Measurements from ENCODE around the gene DHRS3.

DHRS3 gene

DNA sequence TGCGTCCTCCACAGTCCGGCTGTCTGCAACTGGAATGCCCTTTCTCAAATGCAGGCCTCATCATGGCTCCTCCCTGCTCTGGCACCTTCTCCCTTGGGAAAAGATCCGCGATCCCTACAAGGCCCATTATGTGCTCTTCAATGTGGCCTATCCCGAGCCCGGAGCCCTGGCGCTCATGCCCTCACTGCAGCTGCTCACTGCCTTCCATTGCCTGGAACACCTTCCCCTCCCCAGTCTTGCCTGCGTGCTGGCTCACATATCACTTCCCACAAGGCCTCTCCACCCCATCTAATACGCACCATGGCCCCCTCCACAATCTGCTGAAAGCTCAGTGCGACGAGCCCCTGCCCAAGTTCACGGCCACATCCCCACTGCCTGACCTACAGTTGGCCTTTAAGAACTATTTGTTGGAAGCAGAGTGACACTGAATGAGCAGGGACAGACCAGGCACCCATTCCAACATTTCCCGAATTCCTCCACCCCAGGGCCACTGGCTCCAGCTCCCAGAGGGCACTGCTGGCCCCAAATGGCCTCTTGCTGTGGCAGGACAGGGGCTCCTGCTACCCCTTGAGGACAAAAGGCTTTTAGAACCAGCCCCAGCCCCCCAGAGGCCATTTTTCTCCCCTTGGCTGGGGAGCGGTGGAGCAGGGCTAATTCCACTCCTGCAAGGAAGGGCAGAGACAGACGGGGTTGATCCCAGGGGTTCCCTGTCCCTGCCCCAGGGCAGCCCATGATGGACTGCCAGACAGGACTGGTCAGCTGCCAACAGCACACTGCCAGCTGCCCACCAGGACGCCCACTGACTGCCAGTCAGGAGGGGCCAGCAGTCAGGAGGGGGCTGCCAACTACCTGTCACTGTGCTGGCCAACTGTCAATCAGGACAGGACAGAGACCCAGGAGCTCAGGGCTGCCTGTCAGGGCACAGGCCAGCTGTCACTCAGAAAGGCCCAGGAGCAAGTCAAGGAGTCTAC is 64.8 kb downstream of the DHRS3 start:
- no peak for DNase-seq (ENCODE audit: low spot score)

DNA sequence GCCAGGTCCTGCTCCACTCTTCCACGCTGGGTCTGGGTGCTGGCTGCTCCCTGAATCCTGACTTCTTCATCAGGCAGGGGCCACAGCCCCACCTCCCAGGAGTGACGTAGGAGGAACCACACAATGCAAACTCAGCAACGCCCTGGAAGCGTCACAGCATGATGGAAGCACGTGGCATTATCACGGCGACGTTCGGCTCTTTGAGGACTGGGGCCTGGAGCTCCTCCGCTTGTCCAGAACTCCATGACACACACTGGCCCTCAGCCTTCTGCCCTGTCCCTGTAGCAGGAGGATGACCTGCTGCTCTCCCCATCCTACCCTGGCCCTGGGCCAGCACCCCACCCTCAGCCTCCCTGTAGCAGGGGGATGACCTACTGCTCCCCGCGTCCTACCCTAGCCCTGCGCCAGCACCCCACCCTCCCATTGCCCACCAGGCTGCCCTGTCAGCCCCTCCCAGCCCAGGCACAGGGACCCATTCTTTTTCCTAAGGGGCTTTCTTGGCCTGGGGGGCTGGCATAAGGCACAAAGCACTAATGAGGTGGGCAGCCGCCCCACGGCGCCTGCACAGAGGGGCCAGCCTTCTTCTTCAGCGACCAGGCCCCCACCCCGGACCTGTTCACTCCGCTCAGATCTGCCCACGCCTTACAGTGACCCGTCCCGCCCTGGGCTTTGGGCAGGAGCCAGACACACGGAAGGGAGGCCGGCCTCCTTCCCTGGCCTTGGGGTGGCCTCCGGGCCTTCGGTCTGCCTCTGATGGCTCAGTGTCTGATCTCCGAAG is 65.7 kb downstream of the DHRS3 start:
- no peak for DNase-seq (ENCODE audit: low spot score)

DNA sequence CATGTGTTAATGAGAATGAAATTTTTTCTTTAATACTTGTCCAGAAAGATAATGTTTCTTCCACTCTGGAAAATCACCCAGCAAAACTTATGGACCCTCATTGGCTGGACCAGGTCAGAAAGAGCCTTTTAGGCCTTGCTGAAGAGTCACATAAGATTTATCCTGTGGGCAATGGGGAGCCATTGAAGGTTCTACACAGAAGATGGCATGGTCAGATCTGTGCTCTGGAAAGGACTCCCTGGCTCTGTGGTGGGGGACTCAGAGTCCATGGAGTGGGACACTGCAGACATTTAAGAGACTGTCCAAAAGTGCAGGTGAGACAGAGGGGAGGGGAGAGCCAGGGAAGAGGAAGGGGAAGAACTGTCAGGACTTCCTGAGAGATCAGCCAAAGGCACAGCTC is 66.4 kb downstream of the DHRS3 start:
- DNase-seq (ENCODE audit: low spot score): no peak

DNA sequence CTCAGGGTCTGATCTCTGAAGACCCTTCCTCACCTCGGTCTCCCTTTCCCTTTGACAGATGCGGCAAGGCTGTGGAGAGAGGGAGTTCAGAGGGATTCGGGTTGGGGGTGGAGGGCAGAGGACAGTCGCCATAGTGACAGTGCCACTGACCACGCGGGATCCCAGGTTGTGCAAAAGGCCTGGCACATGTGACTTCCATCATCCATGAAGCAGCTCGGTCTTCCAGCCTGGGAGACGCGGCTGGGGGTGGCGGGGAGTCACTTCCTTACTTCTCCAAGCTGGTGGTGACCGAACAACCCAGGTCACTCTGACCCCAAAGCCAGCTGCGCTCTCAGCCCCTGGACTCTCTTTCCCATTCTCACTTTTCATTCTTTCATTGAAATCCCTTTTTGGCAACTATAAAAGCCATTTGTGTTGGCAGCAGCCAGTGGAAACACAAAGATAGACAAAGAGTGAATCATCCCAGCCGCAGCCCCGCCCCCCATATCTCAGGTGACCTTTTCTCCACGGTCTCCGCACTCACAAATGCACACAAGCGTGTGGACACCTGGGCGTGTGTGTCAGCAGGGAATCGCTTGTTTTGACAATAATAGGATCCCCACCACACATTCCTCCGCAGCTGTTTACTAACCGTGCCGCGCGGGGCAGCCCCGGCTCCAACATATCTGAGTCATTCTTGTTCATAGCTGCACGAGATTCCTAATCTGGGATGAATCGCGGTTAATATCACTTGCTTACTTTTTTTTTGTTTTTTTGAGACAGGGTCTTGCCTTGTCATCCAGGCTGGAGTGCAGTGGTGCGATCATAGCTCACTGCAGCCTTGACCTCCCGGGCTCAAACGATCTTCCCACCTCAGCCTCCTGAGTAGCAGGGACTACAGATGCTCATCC is 68.3 kb downstream of the DHRS3 start:
- peak; percentile 86 for DNase-seq (ENCODE audit: low spot score)

DNA sequence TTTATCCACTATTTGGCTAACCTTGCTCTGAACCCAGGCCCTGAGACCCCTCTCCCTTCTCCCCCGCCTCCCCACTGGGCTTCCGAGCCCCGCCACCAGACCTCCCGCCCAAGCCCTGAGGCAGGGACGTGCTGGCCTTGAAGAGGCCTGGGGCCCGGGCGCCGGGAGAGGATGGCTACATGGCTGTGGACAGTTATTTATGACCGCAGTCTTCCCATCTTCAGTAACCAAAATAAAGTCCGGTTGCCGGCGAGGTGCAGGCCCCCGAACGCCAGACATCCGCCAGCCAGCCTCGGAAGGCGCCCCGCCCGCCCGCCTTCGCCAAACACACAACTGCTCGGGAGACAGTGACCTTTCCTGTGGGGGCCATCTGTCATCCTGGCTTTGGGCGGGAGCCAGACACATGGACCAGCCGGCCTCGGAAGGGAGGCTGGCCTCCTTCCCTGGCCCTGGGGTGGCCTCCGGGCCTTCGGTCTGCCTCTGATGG is 69.0 kb downstream of the DHRS3 start:
- DNase-seq (ENCODE audit: low spot score): peak; percentile 64

DNA sequence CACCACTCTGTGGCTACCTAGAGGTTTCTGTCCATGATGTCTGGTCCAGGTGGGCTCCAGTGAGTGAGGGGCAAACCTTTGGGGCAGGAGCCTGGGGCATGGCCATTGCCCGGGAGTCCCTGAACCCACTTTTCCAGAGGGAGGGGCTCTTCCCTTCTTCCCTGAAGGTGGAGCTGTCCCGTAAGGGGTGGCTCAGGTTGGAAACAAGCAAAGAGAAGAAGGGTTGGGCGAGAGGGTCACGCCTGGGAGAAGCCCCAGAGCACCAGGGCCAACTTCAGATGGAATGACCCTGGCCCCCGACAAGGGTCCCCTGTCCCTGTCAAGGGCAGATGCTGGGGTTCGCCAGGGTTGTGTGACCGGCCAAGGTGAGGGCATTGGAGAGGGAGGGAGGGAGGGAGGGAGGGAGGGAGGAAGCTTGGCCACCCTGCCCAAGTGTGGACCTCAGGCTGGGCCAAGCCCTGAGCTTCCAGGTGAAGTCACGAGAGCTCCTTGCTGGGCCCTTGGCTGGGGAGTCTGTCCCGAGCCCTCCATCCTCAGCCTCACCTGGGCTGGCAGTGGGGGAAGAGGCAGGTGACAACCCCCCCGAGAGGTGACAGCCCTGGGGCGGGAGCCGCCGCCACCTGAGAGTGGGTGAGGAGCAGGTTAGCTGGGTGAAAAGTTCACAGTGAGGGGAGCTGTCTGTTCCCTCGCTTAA is 69.6 kb downstream of the DHRS3 start:
- DNase-seq (ENCODE audit: low spot score): no peak

DNA sequence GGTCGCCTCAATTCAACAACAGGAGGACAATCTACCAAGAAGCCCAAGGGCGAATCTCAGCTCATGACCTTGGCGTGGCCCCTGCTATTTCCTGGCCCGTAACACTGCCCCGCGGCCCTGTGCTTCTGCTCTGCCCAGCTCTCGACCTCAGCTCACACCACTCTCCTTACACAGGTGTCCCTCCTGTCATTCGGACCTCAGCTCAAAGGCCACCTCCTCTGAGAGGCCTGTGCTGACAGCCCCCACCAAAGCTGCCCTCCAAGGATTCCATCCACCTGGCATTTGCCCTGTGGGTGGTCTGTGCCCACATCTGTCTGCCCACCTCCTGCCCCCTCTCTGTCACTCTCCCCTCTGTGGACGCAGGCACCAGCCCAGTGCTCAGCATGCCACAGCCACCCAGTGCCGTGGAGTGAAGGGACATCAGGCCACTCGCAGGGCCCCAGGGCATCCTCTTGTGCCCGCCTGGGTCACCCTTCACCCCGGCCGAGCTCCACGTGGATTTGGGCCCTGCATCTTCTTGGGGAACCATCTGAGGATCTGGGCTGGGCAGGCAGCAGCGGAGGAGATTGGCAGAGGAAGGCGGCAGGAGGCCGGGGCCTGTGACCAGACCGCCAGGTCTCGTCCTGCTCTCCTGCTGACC is 70.3 kb downstream of the DHRS3 start:
- DNase-seq (ENCODE audit: low spot score): no peak

DNA sequence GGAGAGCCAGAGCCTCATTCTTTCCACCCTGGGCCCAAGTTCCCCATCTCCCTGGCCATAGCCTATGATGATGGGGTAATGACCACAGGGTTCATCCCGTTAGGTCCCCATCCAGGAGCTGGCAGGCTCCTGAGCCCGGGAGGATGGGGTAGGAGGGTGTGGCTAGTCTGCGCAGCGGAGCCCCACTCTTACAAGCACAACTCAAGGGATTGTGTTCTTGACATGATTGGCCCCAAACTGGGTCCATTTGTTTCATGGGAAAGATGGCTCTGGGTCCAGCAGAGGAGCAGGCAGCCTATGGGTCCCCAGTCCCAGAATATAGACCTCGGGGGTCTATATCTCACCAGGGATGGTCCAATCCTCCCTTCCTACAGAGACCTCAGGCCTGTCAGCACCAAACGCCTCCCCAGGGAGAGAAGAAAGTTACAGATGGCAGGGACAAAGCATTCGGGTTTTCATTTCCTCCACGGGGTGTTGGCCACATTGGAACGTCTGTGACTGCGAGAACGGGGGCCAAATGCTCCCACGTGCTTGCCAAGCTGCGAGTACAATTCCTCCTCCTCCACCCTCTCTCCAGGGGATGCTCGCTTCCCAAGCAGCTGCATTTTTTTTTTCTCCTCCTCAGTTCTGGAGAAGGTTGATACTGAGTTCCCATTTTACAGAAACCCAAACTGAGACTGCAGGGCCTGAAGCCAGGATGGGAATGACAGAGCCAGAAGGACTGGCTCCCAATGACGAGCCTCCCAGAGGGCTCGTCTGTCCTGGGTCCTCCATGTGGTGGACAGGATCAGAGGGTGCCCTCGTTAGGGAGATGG is 71.0 kb downstream of the DHRS3 start:
- no peak for DNase-seq (ENCODE audit: low spot score)

DNA sequence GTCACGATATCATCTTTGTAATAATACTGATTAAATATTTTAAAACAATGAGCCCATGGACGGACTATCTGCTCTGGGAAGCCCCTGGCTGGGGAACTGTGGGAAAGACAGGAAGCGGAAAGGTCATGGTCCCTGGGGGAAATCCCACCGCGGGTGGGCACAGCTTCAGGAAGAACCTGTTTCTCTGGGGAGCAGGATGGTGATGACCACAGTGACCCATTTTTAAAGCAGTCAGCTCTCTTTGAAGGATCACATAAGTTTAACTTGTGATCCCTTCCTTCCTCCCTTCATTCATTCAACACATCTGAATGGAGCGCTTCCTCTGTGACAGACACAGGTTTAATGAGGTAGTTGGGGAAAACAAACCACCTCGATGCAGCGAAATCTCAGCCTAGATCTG is 73.0 kb downstream of the DHRS3 start:
- DNase-seq (ENCODE audit: low spot score): no peak

DNA sequence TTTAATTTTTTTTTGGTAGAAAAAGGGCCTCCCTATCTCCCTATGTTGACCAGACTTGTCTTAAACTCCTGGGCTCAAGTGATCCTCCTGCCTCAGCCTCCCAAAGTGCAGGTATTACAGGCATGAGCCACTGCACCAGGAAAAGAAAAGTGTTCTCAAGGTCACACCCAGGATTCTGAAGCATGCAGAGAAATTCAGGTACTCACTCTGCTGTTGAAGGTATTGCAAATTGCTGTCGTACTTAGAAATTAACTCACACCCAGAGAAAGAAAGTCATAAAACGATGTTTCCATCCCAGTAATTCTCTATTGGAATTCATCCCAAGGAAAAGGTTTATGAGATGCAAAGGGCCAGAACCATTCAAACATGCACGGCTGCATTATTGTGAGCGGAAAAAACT is 73.7 kb downstream of the DHRS3 start:
- DNase-seq (ENCODE audit: low spot score): no peak

DNA sequence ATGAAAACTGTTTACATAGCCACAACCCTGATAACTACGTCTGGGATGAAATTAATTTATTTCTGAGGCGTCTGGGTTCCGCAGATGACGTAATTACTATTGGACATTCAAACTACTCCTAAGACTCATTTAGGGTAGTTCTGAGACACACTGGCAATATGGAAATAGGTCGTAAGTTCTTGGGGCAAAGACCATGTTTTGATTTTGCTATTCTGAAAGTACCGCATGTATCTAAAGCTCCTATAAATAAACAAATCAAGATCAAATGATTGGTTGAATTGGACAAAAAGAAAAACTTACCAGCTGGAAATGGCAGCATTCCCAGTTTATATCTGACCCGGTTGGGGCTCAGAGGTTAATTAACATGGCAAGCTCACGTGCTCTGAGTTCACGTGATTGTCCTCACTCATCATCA is 74.3 kb downstream of the DHRS3 start:
- no peak for DNase-seq (ENCODE audit: low spot score)

DNA sequence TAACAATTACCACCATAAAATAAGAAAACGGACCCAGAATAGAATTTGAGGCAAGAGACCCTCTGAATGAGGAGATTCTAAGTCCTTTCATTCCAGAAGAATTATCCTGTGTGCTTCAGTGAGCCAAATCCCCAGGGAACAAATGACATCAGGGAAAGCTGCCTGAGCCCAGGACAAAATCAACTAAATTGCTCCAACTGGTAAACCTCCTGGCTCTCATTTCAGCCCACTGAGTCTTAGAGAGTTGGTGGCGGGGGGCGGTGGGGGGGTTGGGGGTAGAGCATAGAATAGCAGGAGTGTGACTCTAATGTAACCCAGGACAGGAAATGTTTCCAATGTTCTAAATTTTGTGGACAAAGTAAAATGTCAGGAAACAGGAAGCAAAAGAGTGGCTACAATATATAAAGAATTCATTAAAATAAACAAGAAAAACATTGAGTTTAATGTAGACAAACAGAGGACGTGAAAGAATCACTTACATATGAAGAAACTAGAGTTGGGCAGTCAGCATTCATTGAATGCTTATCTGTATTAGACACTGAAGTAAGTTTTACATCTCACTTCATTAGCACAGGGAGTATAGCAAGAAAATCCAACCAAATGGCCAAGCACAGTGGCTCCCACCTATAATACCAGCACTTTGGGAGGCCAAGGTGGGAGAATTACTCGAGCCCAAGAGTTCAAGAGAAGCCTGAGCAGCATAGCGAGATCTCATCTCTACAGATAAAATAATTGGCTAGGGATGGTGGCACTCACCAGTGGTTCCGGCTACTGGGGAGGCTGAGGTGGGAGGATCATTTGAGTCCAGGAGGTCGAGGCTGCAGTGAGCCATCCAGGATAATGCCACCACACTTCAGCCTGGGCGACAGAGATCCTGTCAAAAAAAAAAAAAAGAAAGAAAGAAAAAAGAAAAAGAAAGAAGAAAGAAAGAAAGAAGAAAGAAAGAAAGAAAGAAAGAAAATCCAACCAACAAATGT is 75.1 kb downstream of the DHRS3 start:
- no peak for DNase-seq (ENCODE audit: low spot score)

DNA sequence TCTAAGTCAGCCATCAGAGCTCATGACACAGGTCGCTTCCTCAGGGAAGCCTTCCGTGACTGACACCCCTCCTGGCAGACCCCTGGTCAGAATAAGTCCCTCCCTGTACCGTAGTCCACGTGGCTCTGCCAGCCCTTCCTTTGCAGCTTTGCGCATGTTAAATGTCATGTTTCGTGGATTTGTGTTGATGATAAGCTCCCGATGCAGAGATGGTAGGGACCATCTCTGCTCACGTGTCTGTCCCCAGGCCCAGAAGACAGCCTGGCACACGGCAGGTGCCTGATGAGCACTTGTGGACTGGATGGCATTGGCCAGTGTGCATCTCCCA is 75.9 kb downstream of the DHRS3 start:
- no peak for DNase-seq (ENCODE audit: low spot score)

DNA sequence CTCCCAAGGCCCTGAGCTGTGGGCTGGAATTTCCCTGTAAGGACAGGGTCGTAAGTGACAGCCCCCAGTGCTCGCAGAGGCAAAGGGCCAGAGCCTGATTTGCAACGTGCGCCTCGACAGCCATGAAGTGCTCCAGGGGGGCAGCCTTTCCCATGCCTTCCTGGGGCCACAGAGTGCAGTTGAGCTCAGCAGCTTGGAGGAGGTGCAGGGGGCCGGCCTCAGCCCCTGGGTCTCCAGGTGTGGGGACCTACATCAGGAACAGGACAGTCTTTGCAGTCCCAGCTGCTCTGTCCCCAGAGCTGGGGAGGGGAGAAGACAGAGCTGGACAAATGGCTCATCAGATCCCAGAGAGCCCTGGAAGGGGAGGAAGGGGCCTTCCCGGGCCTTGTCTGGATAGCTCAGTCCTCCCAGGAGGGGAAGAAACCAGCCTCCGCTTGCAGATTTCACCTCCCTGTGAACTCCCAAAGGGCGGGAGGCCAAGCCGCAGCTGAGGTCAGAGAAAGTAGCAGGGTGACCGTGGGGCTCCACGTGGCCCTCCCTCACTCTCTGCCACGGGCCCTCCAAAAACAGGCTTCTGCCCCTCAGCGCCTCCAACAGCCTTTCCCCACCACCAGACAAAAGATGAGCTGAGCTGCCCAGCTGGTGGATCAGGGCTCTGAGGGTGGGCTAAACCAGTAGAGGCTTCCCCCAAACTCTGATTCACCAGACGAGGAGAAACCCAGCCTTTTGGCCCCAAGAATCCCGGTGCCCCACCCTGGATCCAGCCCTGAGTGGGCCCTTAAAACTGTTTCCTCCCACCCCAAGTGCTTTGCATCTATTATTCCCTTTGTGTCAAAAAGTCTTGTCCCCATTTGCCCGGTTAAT is 76.5 kb downstream of the DHRS3 start:
- DNase-seq (ENCODE audit: low spot score): peak; percentile 52

DNA sequence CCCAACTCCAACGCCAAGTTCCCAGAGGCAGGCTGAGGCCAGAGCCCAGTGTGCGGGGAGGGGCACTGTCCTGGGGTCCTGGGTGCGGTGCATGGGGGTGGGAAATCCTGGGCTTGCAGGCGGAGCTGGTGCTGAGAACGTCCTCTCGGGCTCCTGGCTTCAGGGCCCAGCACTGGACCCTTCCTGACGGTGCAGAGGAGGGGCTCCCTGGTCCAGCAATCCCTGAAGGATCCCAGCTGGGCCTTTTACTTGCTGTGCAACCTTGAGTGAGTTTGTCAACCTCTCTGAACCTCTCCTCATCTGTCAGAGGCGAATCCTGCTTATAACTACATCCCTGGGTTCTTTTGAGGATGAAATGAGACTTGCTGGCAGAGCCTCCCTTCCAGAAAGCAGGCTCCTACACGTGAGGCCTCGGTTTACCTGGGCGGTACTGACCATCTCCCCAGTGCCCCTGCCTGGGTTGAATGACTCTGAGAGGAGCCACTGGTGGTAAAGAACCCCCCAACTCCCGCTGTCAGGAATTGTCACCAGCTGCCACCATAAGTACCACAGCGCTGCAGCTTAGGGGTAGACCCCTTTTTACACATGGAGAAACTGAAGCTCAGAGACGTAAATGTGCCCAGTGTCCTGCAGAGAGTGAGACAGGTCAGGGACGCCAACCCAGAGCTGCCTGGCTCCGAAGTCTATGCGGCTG is 77.3 kb downstream of the DHRS3 start:
- DNase-seq (ENCODE audit: low spot score): no peak

DNA sequence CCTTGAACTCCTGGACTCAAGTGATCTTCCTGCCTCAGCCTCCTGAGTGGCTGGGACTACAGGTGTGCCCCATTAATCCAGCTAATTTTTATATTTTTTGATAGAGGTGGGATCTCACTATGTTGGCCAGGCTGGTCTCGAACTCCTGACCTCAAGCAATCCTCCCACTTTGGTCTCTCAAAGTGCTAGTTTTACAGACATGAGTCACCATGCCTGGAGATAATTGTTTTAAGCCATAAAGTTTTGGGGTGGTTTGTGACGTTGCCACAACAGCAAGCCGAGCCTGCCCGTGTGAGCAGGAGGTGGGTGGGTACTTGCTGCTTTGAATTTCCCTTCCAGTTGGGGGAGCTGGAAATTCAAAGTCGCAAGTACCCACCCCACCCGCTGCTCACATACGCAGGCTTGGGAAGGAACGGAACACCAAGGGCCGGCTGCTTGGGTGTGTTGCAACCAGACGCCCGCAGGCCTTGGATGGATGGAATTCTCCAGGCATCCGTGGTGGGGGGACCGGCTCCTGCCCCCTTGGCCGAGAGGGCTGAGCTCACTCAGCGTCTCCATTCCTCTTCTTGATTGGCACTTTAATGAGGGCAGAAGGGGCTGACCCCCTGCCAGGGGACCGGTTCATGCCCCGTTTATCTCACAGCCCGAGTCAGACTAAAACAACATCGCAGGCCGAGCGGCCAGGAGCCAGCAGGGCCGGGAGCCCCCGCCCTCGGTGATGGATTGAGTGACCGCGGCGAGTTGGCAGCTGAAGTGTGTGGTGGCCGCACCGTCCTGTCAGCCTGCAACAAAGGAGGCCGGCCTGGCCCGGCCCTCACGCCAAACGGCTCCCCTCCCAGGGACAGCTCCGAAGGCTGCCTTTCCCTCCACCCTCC is 78.1 kb downstream of the DHRS3 start:
- peak; percentile 93 for DNase-seq (ENCODE audit: low spot score)
